SK-N-SH (cell line): ENCODE results near the gene ZNF586. TPM values are rescaled to one million over a fixed set of nuclear protein-coding genes. Genes with fewer than 3 reads are reported as not detected.

Experiments
- CTCF ChIA-PET: fragments of 300-600, 350-600 bp; formaldehyde crosslinking; extraction: SDS; loops from one replicate; lab custom pipeline; 2021; lab: Yijun Ruan, JAX
- POLR2A ChIA-PET: fragments of 350-600 bp; sonication (Branson Sonifier 250); formaldehyde crosslinking; extraction: SDS; loops from one replicate; lab custom pipeline; 2020; ENCODE audit warnings: antibody characterized with exemption, inconsistent platforms; lab: Yijun Ruan, JAX
- DNase-seq: peaks from one replicate; pipeline ENCODE4 v3.0.0; 2012
- H2AFZ ChIP-seq: fragments of 200-600 bp; sonication (generic); 2 replicates; pipeline ENCODE4 v1.8.1; 2016; ENCODE audit warnings: antibody characterized with exemption, mild to moderate bottlenecking, low read depth
- H3F3A ChIP-seq: fragments of 200-600 bp; sonication (generic); replicated peaks from 2 replicates; pipeline ENCODE3; 2016; ENCODE audit warnings: antibody characterized with exemption, mild to moderate bottlenecking; ENCODE audit not compliant: insufficient read depth
- H3K27ac ChIP-seq, 2 experiments: fragments of 200-500 bp in 1 of 2; fragments of 200-600 bp in 1 of 2; sonication (Bioruptor generic) in 1 of 2; sonication (generic), shearing (Covaris generic) in 1 of 2; 2 replicates each; pipeline versions ENCODE4 v1.5.1 to v1.6.1; 2014 to 2016; ENCODE audit warnings: low read depth in 2 of 2, inconsistent platforms in 1 of 2, low read length in 1 of 2, mild to moderate bottlenecking in 1 of 2, mixed read lengths in 1 of 2
- H3K27me3 ChIP-seq: fragments of 200-600 bp; sonication (generic), shearing (Covaris generic); 2 replicates; pipeline ENCODE4 v1.6.1; 2016; ENCODE audit warnings: mixed run types; ENCODE audit not compliant: insufficient read depth
- H3K36me3 ChIP-seq, 2 experiments: fragments of 200-500 bp in 1 of 2; fragments of 200-600 bp in 1 of 2; sonication (Bioruptor generic) in 1 of 2; sonication (generic) in 1 of 2; replicated peaks in 1 of 2; 2 replicates each; pipeline versions ENCODE3 to v1.5.1; 2014 to 2016; ENCODE audit warnings: low read length in 1 of 2, mild to moderate bottlenecking in 1 of 2; ENCODE audit not compliant: insufficient read depth in 2 of 2, control insufficient read depth in 1 of 2
- H3K4me1 ChIP-seq, 2 experiments: fragments of 200-500 bp in 1 of 2; fragments of 200-600 bp in 1 of 2; sonication (Bioruptor generic) in 1 of 2; sonication (generic), shearing (Covaris generic) in 1 of 2; 2 replicates each; pipeline versions ENCODE4 v1.5.1 to v1.6.1; 2014 to 2016; ENCODE audit warnings: low read depth in 1 of 2, low read length in 1 of 2, mixed run types in 1 of 2; ENCODE audit not compliant: insufficient read depth in 2 of 2, control insufficient read depth in 1 of 2
- H3K4me2 ChIP-seq: fragments of 200-600 bp; sonication (generic), shearing (Covaris generic); 2 replicates; pipeline ENCODE4 v1.6.1; 2017; ENCODE audit warnings: mixed run types
- H3K4me3 ChIP-seq, 2 experiments: fragments of 200-500 bp in 1 of 2; fragments of 200-600 bp in 1 of 2; sonication (Bioruptor generic) in 1 of 2; sonication (generic), shearing (Covaris generic) in 1 of 2; 2 replicates each; pipeline versions ENCODE4 v1.5.1 to v1.8.1; 2014 to 2016; ENCODE audit warnings: low read depth in 2 of 2, inconsistent platforms in 1 of 2, low read length in 1 of 2, mild to moderate bottlenecking in 1 of 2, mixed read lengths in 1 of 2, moderate library complexity in 1 of 2
- H3K79me2 ChIP-seq: fragments of 200-600 bp; sonication (generic); 2 replicates; pipeline ENCODE4 v1.8.1; 2017; ENCODE audit warnings: mild to moderate bottlenecking; ENCODE audit not compliant: insufficient read depth
- H3K9ac ChIP-seq: fragments of 200-600 bp; sonication (generic); 2 replicates; pipeline ENCODE4 v1.6.1; 2017; ENCODE audit warnings: mixed run types
- H3K9me2 ChIP-seq: fragments of 200-600 bp; sonication (generic); 2 replicates; pipeline ENCODE4 v1.6.1; 2017; ENCODE audit warnings: mixed run types
- H3K9me3 ChIP-seq: fragments of 200-600 bp; sonication (generic); 2 replicates; pipeline ENCODE4 v1.6.1; 2017; ENCODE audit warnings: mixed run types, mild to moderate bottlenecking, moderate library complexity
- H4K20me1 ChIP-seq: fragments of 200-600 bp; sonication (generic); 2 replicates; pipeline ENCODE4 v1.6.1; 2017; ENCODE audit warnings: mild to moderate bottlenecking, mixed run types; ENCODE audit not compliant: insufficient read depth
- CHD2 ChIP-seq: fragments of 150-350 bp; IDR thresholded peaks from 2 replicates; pipeline ENCODE4 v1.6.1; 2018; ENCODE audit warnings: low read length; ENCODE audit not compliant: partially characterized antibody
- ELF1 ChIP-seq: IDR thresholded peaks from 2 replicates; pipeline ENCODE4 v1.4.0; 2012
- EP300 ChIP-seq, 2 experiments: IDR thresholded peaks; 2 replicates each; pipeline versions ENCODE4 v1.4.0 to v1.6.1; 2012; ENCODE audit warnings: borderline replicate concordance in 1 of 2, low read depth in 1 of 2, low read length in 1 of 2
- EZH2phosphoT487 ChIP-seq: fragments of 200-600 bp; sonication (generic); IDR thresholded peaks from 2 replicates; pipeline ENCODE4 v1.6.1; 2017; ENCODE audit warnings: low read depth, mixed run types, mild to moderate bottlenecking, antibody characterized with exemption, moderate library complexity, borderline replicate concordance
- FOSL2 ChIP-seq: IDR thresholded peaks from 2 replicates; pipeline ENCODE4 v1.4.0; 2012; ENCODE audit warnings: low read depth, mild to moderate bottlenecking, moderate library complexity, borderline replicate concordance
- JUND ChIP-seq: IDR thresholded peaks from 2 replicates; pipeline ENCODE4 v1.4.0; 2012
- RAD21 ChIP-seq: IDR thresholded peaks from 2 replicates; pipeline ENCODE4 v1.6.1; 2012; ENCODE audit warnings: mild to moderate bottlenecking, low read length
- RFX5 ChIP-seq: IDR thresholded peaks from 2 replicates; pipeline ENCODE4 v1.6.1; 2012; ENCODE audit warnings: mild to moderate bottlenecking, improper control_type of control experiment, low read length
- RXRA ChIP-seq: IDR thresholded peaks from 2 replicates; pipeline ENCODE4 v1.4.0; 2012; ENCODE audit warnings: low read depth, mild to moderate bottlenecking, borderline replicate concordance
- SIN3A ChIP-seq: IDR thresholded peaks from 2 replicates; pipeline ENCODE4 v1.6.1; 2012; ENCODE audit warnings: low read depth, mild to moderate bottlenecking, low read length, moderate library complexity, borderline replicate concordance
- SMC3 ChIP-seq: IDR thresholded peaks from 2 replicates; pipeline ENCODE4 v1.6.1; 2012; ENCODE audit warnings: low read depth, low read length, improper control_type of control experiment
- TAF1 ChIP-seq: IDR thresholded peaks from 2 replicates; pipeline ENCODE4 v1.6.1; 2012; ENCODE audit warnings: low read depth, mild to moderate bottlenecking, low read length, moderate library complexity, borderline replicate concordance
- TCF12 ChIP-seq: IDR thresholded peaks from 2 replicates; pipeline ENCODE4 v1.4.0; 2012
- WGBS: methylation state at CpG from one replicate; pipeline ENCODE4 v1.1.6; 2017; ENCODE audit warnings: low lambda C conversion rate; 5-methylcytosine and 5-hydroxymethylcytosine counted together
- polyA plus RNA-seq, 3 experiments: library from polyadenylated mRNA; depleted of rRNA; stranded (reverse); fragments of >200 nt; gene quantifications; 2 replicates each; pipeline ENCODE4 v1.2.3, GENCODE V29; 2012
- TF ChIP-seq, protein P1 (sequence below): fragments of 200-600 bp; sonication (generic); IDR thresholded peaks from 2 replicates; pipeline ENCODE4 v1.6.1; 2017; ENCODE audit warnings: antibody characterized with exemption, mild to moderate bottlenecking, moderate library complexity
- TF ChIP-seq, protein P2 (sequence below): IDR thresholded peaks from 2 replicates; pipeline ENCODE4; 2012

Gene ZNF586
- polyA plus RNA-seq, 1 of the 3 experiments (the other 2 are of a cell fraction), result 3.5 TPM

DNA sequence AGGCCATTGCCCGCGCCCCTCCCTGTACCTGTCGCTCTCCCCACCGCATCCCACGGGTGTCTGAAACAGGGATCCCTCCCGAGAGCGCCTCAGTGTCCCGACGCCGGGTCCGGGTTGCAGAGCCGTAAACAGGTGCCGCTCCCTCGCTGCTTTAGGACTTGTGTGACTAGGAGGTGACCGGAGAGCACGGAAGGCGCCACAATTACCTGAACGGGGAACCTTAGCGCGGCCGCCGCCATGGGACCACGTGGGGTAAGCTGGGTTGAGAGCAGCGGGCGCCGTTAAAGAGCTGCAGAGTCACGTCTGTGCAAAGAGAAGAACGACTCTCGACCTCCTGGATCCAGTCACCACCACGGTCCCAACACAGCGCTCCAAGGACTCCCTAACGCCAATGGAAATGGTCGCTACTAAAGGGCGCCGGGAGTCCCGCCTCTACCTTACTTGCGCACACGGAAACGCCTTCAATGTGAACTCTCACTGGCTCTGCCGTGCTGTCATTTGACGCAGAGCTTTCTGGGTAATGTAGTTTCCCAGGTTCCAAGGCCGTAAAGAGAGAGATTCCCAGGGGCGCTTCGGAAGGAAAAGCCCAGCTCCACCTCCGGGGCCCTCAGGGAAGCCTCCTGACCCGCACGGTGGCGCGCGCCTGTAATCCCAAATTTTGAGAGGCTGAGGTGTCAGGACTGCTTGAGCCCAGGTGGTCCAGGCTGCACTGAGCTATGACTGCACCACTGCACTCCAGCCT is 45.2 kb downstream of the ZNF586 start, which contains the start of gene ZNF552 (continued):
- TF ChIP-seq SMC3, result no peak
- TF ChIP-seq RFX5, result no peak
- no peak for TF ChIP-seq RXRA
- TF ChIP-seq ELF1, result peak; percentile 93
- TF ChIP-seq JUND, result no peak
- peak; percentile 85 for TF ChIP-seq CHD2
- no peak for TF ChIP-seq FOSL2
- no peak for TF ChIP-seq EZH2phosphoT487
- peak; percentile 68; the same call in 1 of the 2 replicates for TF ChIP-seq TAF1
- no peak for TF ChIP-seq EP300 (IDR thresholded peaks at IDR 0.05; ENCODE audit: borderline replicate concordance in 1 of 2, low read depth in 1 of 2, low read length in 1 of 2)
- no peak for TF ChIP-seq RAD21
- TF ChIP-seq, protein P1, sequence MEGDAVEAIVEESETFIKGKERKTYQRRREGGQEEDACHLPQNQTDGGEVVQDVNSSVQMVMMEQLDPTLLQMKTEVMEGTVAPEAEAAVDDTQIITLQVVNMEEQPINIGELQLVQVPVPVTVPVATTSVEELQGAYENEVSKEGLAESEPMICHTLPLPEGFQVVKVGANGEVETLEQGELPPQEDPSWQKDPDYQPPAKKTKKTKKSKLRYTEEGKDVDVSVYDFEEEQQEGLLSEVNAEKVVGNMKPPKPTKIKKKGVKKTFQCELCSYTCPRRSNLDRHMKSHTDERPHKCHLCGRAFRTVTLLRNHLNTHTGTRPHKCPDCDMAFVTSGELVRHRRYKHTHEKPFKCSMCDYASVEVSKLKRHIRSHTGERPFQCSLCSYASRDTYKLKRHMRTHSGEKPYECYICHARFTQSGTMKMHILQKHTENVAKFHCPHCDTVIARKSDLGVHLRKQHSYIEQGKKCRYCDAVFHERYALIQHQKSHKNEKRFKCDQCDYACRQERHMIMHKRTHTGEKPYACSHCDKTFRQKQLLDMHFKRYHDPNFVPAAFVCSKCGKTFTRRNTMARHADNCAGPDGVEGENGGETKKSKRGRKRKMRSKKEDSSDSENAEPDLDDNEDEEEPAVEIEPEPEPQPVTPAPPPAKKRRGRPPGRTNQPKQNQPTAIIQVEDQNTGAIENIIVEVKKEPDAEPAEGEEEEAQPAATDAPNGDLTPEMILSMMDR, result 0 out of 2 replicates have a peak, but pooled peaks have one; percentile 9
- TF ChIP-seq TCF12, result no peak
- TF ChIP-seq, protein P2, sequence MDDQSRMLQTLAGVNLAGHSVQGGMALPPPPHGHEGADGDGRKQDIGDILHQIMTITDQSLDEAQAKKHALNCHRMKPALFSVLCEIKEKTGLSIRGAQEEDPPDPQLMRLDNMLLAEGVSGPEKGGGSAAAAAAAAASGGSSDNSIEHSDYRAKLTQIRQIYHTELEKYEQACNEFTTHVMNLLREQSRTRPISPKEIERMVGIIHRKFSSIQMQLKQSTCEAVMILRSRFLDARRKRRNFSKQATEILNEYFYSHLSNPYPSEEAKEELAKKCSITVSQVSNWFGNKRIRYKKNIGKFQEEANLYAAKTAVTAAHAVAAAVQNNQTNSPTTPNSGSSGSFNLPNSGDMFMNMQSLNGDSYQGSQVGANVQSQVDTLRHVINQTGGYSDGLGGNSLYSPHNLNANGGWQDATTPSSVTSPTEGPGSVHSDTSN, result peak; percentile 99

DNA sequence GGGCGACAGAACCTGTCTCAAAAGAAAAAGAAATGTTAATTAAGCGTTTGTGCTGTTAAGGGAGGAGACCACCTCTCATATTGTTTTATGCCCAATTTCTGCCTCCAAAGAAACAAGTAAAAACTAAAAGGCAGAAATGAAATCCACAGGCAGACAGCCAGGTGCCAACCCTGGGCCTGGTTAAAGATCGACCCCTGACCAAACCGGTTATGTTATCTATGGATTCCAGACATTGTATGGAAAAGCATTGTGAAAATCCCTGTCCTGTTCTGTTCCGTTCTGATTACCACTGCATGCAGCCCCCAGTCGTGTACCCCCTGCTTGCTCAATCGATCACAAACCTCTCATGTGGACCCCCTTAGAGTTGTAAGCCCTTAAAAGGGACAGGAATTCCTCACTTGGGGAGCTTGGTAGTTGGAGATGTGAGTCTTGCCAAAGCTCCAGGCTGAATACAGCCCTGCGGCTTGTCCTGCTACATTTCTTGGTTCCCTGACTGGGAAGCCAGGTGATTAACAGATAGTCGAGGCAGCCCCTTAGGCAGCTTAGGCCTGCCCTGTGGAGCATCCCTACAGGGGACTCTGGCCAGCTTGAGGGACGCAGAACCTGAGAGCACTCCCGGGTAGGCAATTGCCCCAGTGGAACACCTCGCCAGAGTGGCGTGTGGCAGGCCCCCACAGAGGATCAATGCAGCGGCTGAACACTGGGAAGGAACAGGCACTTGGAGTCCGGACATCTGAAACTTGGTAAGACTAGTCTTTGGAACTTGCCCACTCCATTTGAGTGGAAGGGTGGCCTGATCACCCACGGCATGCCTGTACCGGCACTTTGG is 46.0 kb downstream of the ZNF586 start:
- peak overlapping the region; percentile 78; the same call in 1 of the 2 replicates for H3K4me2 ChIP-seq
- 92% methylated on average over 13 of the region's 17 CpGs for WGBS

More for the DNA sequence above, 46.0 kb downstream of the ZNF586 start:
- H3K4me1 ChIP-seq, result peaks cover 0 to 8% of the 10 kb centered on the region in 2 experiments; a peak in 1 of 4 replicates
- H3K4me3 ChIP-seq, result peak overlapping the region; percentile 82 to 90; a peak in 3 of 4 replicates
- no peaks in the 10 kb centered on the region for H3F3A ChIP-seq
- H3K9ac ChIP-seq, result no peak overlapping the region
- H3K9me2 ChIP-seq, result no peaks in the 10 kb centered on the region
- peak overlapping the region in 1 of 2 experiments; percentile 20; a peak in 1 of 4 replicates for H3K27ac ChIP-seq
- peaks cover 26% of the 10 kb centered on the region for H3K79me2 ChIP-seq
- H4K20me1 ChIP-seq, result no peaks in the 10 kb centered on the region
- POLR2A ChIA-PET, result interaction anchor here (0.9 to 1.4 kb wide), 5 partner anchors 12 to 244 kb away, joined by 3 to 6 read pairs (median 3); partner anchors contain the start of genes ZNF135, ZNF211, ZNF417 and ZNF587
- H3K36me3 ChIP-seq, result peaks cover 0 to 1% of the 10 kb centered on the region in 2 experiments
- H3K9me3 ChIP-seq, result no peaks in the 10 kb centered on the region
- CTCF ChIA-PET, result interaction anchor here (1.2 to 1.6 kb wide), 2 partner anchors 14 to 101 kb away, joined by 3 to 4 read pairs; partner anchors contain the start of gene ZNF417
- no peak for DNase-seq
- H3K27me3 ChIP-seq, result no peaks in the 10 kb centered on the region
- TF ChIP-seq SIN3A (no peak), ELF1 (no peak)
- H2AFZ ChIP-seq, result no peak overlapping the region
